TTC549 (cell line): ENCODE data around the gene PPFIA2.

Experiments
- FAIRE-seq: peaks from 2 replicates; lab custom pipeline; 2012; peaks lifted over from hg19 to GRCh38; lab: Jason Lieb, UNC

The PPFIA2 gene

DNA sequence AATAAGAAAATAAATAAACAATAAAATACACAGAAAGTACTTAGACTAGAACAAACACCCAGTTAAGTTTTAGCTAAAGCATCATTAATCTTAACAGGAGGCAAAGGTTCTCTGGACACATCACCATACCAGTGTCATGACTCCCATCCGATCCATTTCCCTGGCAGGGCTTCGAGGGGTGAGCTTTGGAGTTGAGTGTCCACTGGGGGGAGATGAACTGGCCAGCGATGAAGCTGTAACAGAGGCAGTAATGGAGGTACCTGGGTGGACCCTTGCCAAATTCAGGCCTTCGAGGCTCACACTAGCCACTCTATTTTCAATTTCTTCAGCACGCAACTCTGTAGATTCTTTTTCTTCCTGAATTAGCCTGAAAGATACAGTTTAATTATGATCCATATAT lies 411.7 kb downstream of the PPFIA2 start:
- FAIRE-seq, result no peak

GRCh38 chr12:81340910-81341309 lies 418.2 kb downstream of the PPFIA2 start:
- no peak for FAIRE-seq

DNA sequence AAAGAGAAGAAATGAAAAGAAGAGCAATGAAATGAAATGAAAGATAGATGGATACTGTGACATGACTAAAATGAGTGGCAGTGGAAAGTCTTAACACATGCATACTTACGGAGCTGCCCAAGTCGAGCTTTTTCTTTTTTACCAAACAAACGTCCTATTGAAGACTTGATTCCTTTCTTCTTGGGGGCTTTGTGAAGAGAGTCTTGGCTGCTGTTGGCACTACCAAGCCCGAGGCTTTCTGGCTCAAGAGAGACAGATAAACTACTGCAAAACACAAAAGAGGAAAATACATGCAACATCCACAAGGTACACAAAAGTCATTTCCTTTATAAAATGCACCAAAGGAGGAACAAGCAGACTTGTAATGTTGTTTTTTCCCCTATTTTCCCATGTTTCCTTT lies 420.1 kb downstream of the PPFIA2 start:
- FAIRE-seq, result no peak

GRCh38 chr12:81337886-81338285 lies 421.3 kb downstream of the PPFIA2 start:
- no peak for FAIRE-seq

DNA sequence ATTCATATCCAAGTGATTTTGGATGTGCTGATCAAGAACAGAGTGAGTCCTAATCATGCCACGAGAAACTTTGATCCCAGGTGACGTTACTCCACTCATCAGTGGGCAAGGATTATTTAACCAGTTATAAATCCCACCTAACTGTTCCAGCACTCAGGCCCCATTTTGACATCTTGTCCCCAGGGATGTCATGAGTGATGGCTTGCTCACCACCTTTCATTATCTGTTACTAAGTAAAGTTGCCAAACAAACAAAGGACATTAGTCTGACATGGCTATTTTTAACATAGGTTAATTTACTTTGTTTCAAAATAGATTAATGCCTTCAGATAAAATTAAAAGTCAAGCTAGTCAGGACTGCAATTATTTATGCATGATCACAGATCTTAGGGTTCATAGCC lies 425.3 kb downstream of the PPFIA2 start:
- no peak for FAIRE-seq

DNA sequence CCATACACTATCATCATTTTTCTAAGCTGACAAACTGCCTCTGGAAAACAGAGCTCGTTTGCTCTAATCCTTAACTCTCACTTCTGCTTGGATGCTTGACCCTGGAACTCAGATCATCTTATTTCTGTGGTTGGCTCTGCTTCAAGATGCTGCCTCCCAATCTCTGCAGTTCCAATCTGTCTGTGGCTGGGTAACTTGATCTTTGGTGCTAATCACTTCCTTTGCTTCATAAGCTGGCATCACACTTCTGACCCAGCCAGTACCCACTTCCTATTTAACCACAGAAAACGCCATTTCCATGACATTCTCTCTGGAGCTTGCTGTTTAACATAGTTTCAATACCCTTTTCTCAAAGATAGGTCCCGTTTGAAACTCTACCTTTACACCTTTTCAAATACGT lies 427.1 kb downstream of the PPFIA2 start:
- no peak for FAIRE-seq

- no peak for FAIRE-seq
Measured at GRCh38 chr12:81330480-81330879, 428.7 kb downstream of the PPFIA2 start.

GRCh38 chr12:81329085-81329484 lies 430.1 kb downstream of the PPFIA2 start:
- FAIRE-seq, result no peak

DNA sequence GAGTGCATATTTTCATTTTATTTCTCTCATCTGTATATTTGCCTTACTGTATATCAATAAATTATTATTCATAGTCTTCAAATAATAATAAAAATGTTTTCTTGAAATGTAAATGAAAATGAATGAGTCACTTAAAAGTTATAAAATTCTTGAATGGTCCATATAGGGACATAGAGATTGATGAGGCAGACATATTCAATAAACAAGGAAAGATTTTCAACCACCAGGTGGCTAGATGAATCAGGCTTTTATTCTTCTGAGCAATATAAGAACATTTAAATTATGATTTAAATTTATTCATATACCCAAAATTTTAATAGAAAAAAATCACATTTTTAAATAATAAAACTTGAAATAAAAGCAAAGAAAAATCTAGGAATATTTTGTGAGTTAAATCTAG lies 431.7 kb downstream of the PPFIA2 start:
- no peak for FAIRE-seq

GRCh38 chr12:81325086-81325485 lies 434.1 kb downstream of the PPFIA2 start:
- FAIRE-seq, result no peak

GRCh38 chr12:81314903-81315531 lies 444.1 kb downstream of the PPFIA2 start:
- FAIRE-seq, result no peak

DNA sequence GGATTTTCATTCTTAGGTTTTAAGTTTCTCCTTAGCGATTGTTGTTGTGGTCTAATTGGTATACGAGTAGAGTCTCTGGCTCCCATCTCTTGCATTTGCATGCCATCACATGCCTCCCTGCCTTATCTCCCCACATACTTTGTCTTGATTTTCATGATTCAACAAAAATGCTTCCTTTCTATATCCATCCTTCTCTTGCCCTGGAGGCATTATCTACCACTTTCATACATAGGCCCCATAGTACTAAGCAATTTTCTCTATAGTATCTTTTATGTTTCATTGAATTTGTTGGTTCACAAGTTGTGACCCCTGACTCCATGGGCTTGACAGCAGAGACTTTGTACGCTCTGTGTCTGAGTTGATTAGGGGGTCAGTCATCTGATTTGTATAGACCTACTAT lies 455.2 kb downstream of the PPFIA2 start:
- FAIRE-seq, result no peak

DNA sequence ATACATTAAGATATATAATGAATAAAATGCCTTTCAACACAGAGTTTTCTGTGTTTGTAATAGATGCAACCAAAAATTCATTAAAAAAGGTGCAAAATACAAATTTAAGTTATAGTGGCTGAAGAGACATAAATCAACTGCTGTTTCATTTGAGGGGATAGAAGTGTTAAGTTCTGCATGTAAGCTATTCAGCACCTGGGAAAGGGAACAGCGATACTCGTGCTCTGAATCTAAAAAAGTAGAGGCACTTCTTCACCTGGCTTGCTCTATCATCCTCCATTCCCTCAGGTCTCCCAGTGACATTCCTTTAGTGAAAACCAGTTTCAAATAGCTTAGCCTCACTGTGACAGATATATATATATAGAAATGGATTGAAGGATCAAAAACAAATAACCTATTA lies 458.7 kb downstream of the PPFIA2 start:
- FAIRE-seq, result no peak

GRCh38 chr12:81297601-81298000 lies 461.5 kb downstream of the PPFIA2 start:
- FAIRE-seq, result no peak

DNA sequence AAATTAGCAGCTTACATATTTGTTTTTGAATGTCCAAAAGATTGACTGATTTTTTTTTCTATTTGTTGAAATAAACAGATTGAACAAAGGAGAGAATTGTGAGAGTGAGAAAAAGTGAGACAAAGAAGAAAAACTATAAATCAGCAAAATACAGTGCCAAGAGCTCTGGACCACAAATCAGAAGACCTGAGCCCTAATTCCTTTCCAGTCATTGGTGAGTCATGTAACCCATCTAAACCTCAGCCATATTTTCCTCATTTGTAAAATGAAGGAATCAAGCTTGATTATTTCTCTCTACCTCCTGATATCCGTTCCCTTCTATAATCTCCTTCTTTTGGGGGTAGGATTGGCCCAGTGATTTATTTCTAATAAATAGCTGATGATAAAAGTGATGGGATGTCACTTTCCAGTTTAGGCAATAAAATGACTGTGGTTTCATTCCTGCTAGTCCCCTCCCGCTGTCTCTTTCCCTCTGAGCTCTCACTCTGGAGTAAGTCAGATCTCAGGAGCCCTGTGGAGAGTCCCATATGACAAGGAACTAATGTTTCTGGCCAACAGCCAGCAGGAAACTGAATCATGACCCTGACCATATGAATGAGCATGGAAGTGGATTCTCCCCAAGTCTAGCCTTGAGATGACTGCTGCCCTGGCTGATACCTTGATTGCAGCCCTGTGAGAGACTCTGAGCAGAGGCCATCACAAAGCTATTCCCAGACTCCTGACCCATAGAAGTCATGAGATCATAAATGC lies 462.4 kb downstream of the PPFIA2 start:
- no peak for FAIRE-seq

DNA sequence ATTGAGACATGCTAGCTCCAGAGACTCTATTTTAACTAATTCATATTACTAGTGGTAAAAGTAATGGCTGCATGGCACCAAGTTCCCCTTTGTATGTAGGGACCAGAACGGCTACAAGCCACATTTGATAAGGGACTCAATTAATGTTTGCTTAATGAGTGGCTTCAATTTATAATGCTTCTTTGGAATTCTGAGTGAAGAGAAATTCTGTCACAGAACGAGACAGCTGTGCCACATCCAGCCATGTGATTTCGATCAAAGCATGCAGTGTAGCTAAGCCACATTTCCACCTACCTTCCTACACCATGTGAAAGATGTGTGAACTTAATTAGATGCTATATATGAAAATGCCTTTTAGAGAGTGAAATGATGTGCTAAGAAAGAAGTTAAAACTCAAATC lies 463.9 kb downstream of the PPFIA2 start:
- FAIRE-seq, result no peak

DNA sequence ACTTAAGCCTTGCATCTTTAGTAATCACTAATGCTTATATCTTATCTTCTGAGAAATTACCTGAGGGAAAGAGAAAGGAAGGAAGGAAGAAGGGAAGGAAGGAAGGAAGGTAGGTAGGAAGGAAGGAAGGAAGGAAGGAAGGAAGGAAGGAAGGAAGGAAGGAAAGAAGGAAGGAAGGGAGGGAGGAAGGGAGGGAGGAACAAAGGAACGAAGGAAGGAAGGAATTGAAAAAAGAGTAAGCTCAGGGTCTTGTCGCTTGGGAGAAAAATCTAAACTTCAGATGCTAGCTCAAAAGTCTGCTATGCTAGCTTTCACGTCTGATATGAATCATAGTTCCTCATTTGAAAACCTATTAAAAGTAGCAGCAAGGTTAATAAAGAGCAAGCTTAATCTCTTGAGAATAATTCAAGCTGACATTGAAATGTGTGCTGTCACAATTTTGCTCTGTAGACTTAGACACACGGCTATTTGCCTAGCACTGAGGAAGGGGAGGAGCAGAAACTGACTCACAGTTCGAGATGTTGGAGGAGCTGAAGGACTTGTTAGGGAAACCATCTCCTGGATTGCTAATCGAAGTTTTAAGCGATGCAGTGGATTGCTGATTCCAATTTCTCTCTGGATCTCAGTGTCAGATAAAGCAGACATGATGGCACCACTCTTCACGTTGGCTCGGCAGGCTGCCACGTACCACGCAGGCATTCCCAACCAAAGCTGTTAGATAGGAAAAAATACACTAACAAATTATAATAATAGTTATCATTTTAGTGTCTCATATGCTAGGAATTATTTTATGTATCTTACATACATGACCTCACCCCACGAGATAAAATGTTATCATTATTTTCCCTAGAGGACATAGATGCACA lies 464.6 kb downstream of the PPFIA2 start:
- FAIRE-seq, result no peak

- no peak for FAIRE-seq
Measured at GRCh38 chr12:81288651-81289050, 470.5 kb downstream of the PPFIA2 start.

GRCh38 chr12:81284137-81284536 lies 475.0 kb downstream of the PPFIA2 start:
- no peak for FAIRE-seq

- FAIRE-seq, result no peak
Measured at GRCh38 chr12:81274637-81275529, 484.3 kb downstream of the PPFIA2 start.

GRCh38 chr12:81270385-81270784 lies 488.8 kb downstream of the PPFIA2 start:
- no peak for FAIRE-seq

- FAIRE-seq, result no peak
Measured at GRCh38 chr12:81263072-81263471, 496.1 kb downstream of the PPFIA2 start.
